GM06990 (cell line): Measurements from ENCODE around the gene RAB41.
"Not testable (repeated sequence)": the region's sequence is repeated elsewhere in the genome, so short reads cannot be mapped to it uniquely, and the experiment has no call there.

Experiments used
- DNase-seq: peaks from one replicate; pipeline ENCODE4 v3.0.0-alpha.2; 2011; ENCODE audit not compliant: insufficient read length; ENCODE audit errors: extremely low read depth
- H3K27me3 ChIP-seq: replicated peaks from 2 replicates; pipeline ENCODE4 v1.6.0; 2011; ENCODE audit warnings: low read length; ENCODE audit not compliant: control insufficient read depth, insufficient read depth
- H3K36me3 ChIP-seq: 2 replicates; pipeline ENCODE4 v1.5.1; 2011; ENCODE audit warnings: low read length; ENCODE audit not compliant: control insufficient read depth, insufficient read depth
- H3K4me3 ChIP-seq: replicated peaks from 2 replicates; pipeline ENCODE4 v1.5.1; 2011; ENCODE audit warnings: low read depth, mild to moderate bottlenecking, control low read depth, low read length
- CTCF ChIP-seq: IDR thresholded peaks from 2 replicates; pipeline ENCODE4 v1.5.1; 2011; ENCODE audit warnings: low read length, control low read depth, mild to moderate bottlenecking, inconsistent platforms; ENCODE audit not compliant: insufficient read depth, poor library complexity, severe bottlenecking

RAB41 gene

GRCh38 chrX:70257423-70258288 lies 24.3 kb upstream of the RAB41 start:
- no peak overlapping the region for H3K4me3 ChIP-seq
- DNase-seq, result no peak
- TF ChIP-seq CTCF, result no peak
- no peaks in the 10 kb centered on the region for H3K36me3 ChIP-seq
- no peaks in the 10 kb centered on the region for H3K27me3 ChIP-seq

- Histone ChIP-seq H3K4me3 (no peak within 1 kb of the TSS), H3K27me3 (no peaks in the 10 kb centered on the region), H3K36me3 (no peaks in the 10 kb centered on the region)
- no peak for TF ChIP-seq CTCF
- no peak for DNase-seq
Observed at GRCh38 chrX:70260104-70260503, 21.9 kb upstream of the RAB41 start, which contains the start of gene P2RY4. TSS of gene P2RY4 (minus strand) at chrX:70260204. CDS start at chrX:70259624, 580 bp downstream.

- TF ChIP-seq CTCF, result peak; percentile 67
Observed at GRCh38 chrX:70262952-70263567, 18.9 kb upstream of the RAB41 start.

GRCh38 chrX:70264784-70265183 lies 17.2 kb upstream of the RAB41 start:
- no peak for TF ChIP-seq CTCF
- Histone ChIP-seq H3K36me3 (no peaks in the 10 kb centered on the region), H3K4me3 (no peak overlapping the region), H3K27me3 (no peaks in the 10 kb centered on the region)
- DNase-seq, result no peak

More at GRCh38 chrX:70262952-70263567, 18.9 kb upstream of the RAB41 start:
- Histone ChIP-seq H3K27me3 (no peaks in the 10 kb centered on the region), H3K4me3 (no peak overlapping the region), H3K36me3 (no peaks in the 10 kb centered on the region)
- peak; percentile 21 for DNase-seq

- DNase-seq, result no peak
- TF ChIP-seq CTCF, result no peak
- no peaks in the 10 kb centered on the region for H3K36me3 ChIP-seq
- H3K27me3 ChIP-seq, result no peaks in the 10 kb centered on the region
- no peak within 1 kb of the TSS for H3K4me3 ChIP-seq
Observed at GRCh38 chrX:70268034-70268433, 13.9 kb upstream of the RAB41 start, which contains the start of gene ARR3. TSS of gene ARR3 (plus strand) at chrX:70268334. CDS start at chrX:70269386, 1,052 bp downstream.

- not testable (repeated sequence) for H3K27me3 ChIP-seq, DNase-seq, H3K36me3 ChIP-seq
Observed at GRCh38 chrX:70274029-70274428, 7.9 kb upstream of the RAB41 start.

More at GRCh38 chrX:70274029-70274428, 7.9 kb upstream of the RAB41 start:
- H3K4me3 ChIP-seq, result not testable (repeated sequence)
